ENCODE measurements around the gene DCAF4.

DNA sequence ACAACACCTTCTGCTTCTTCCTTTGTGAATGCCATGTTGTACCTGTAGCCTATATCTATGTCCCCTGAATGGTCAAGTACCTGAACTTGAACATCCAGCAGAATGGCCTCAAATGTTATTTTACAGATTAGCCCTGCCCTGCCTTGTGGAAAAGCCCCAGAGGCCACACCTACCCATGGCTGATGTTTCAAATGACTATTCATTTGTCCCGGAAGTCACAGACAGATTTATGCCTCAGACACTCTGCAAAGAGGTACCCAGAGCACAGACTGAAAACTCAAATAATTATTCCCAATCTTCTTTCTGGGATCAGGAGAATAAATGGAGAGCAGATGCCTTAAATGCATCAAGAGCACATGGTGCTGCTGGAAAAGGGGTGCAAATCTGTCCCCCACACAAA lies 19.4 kb upstream of the DCAF4 start:
- TF ChIP-seq, protein P1, sequence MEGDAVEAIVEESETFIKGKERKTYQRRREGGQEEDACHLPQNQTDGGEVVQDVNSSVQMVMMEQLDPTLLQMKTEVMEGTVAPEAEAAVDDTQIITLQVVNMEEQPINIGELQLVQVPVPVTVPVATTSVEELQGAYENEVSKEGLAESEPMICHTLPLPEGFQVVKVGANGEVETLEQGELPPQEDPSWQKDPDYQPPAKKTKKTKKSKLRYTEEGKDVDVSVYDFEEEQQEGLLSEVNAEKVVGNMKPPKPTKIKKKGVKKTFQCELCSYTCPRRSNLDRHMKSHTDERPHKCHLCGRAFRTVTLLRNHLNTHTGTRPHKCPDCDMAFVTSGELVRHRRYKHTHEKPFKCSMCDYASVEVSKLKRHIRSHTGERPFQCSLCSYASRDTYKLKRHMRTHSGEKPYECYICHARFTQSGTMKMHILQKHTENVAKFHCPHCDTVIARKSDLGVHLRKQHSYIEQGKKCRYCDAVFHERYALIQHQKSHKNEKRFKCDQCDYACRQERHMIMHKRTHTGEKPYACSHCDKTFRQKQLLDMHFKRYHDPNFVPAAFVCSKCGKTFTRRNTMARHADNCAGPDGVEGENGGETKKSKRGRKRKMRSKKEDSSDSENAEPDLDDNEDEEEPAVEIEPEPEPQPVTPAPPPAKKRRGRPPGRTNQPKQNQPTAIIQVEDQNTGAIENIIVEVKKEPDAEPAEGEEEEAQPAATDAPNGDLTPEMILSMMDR (IDR thresholded peaks at IDR 0.05): no peak
- TF ChIP-seq POLR2A (IDR thresholded peaks at IDR 0.05) (no peak), POLR2AphosphoS5 (IDR thresholded peaks at IDR 0.05) (no peak)

All from gastroesophageal sphincter (tissue), 3 donors.